HepG2 (cell line): Measurements from ENCODE around the gene EPHA3. TPM values are rescaled to one million over a fixed set of nuclear protein-coding genes. Genes with fewer than 3 reads are reported as not detected.
A peak's percentile ranks its signal among the peaks of the same experiment; 100 is the strongest.

Experiments
- ATAC-seq: fragments of 200-7000 bp; cut with Tn5 transposase; 3 replicates; pipeline ENCODE4 v1.9.1; 2020; ENCODE audit warnings: mild to moderate bottlenecking, moderate library complexity
- BruUV-seq: library from RNA; stranded (reverse); fragments of 400-500 nt; replicated peaks from 2 replicates; lab custom pipeline; 2021; lab: Mats Ljungman, UMichigan
- CTCF ChIA-PET: fragments of 300-600 bp; formaldehyde crosslinking; extraction: SDS; loops from one replicate; lab custom pipeline; 2021; ENCODE audit warnings: low total read pairs, inconsistent platforms, low intra/inter-chr PET ratio; lab: Yijun Ruan, JAX
- POLR2A ChIA-PET: fragments of 350-600 bp; sonication (Branson Sonifier 250); formaldehyde crosslinking; loops from one replicate; lab custom pipeline; 2020; ENCODE audit warnings: antibody characterized with exemption, inconsistent platforms; lab: Yijun Ruan, JAX
- DNase-seq: peaks from one replicate; pipeline ENCODE4 v3.0.0-alpha.2; 2015; ENCODE audit warnings: low spot score
- FAIRE-seq: peaks from 3 replicates; lab custom pipeline; 2011; peaks lifted over from hg19 to GRCh38; lab: Jason Lieb, UNC
- H2AFZ ChIP-seq: one replicate; pipeline ENCODE4 v1.6.1; 2011; ENCODE audit warnings: low read length, inconsistent platforms
- H3K27ac ChIP-seq: fragments of 300-600 bp; 3 replicates; pipeline ENCODE4 v1.8.0; 2011; ENCODE audit warnings: mixed run types, mild to moderate bottlenecking, mixed read lengths, low read length, inconsistent platforms; ENCODE audit not compliant: insufficient read depth; ENCODE audit errors: extremely low read length
- H3K27me3 ChIP-seq, 2 experiments: fragments of 200-600 bp in 1 of 2; 2 replicates in 1 of 2; 3 replicates in 1 of 2; pipeline versions ENCODE4 v1.6.0 to v1.8.0; 2011; ENCODE audit warnings: low read length in 2 of 2, mild to moderate bottlenecking in 2 of 2, moderate library complexity in 2 of 2, inconsistent platforms in 1 of 2; ENCODE audit not compliant: insufficient read depth in 2 of 2, control insufficient read depth in 1 of 2
- H3K36me3 ChIP-seq, 2 experiments: fragments of 200-600 bp in 1 of 2; replicated peaks in 1 of 2; 2 replicates in 1 of 2; 3 replicates in 1 of 2; pipeline versions ENCODE4 v1.5.1 to v1.8.0; 2011; ENCODE audit warnings: low read length in 2 of 2, inconsistent platforms in 1 of 2; ENCODE audit not compliant: insufficient read depth in 2 of 2, control insufficient read depth in 1 of 2
- H3K4me1 ChIP-seq: 2 replicates; pipeline ENCODE4 v1.5.1; 2012; ENCODE audit warnings: low read length, inconsistent platforms; ENCODE audit not compliant: insufficient read depth
- H3K4me2 ChIP-seq: 2 replicates; pipeline ENCODE4 v1.6.0; 2011; ENCODE audit warnings: low read depth, low read length, inconsistent platforms
- H3K4me3 ChIP-seq, 3 experiments: fragments of 200-600 bp in 1 of 3; sonication (generic), shearing (Covaris generic) in 1 of 3; replicated peaks in 1 of 3; 2 replicates each; pipeline ENCODE4 v1.5.1; 2011 to 2016; ENCODE audit warnings: low read length in 3 of 3, inconsistent platforms in 2 of 3, low read depth in 2 of 3, mild to moderate bottlenecking in 2 of 3, control low read depth in 1 of 3, mixed read lengths in 1 of 3; ENCODE audit not compliant: insufficient read depth in 1 of 3
- H3K79me2 ChIP-seq: one replicate; pipeline ENCODE4 v1.6.1; 2011; ENCODE audit warnings: low read length, inconsistent platforms; ENCODE audit not compliant: insufficient read depth
- H3K9ac ChIP-seq: 2 replicates; pipeline ENCODE4 v1.6.0; 2011; ENCODE audit warnings: mild to moderate bottlenecking, low read depth, low read length, inconsistent platforms; ENCODE audit not compliant: insufficient read depth
- H3K9me3 ChIP-seq: 2 replicates; pipeline ENCODE4 v1.5.1; 2012; ENCODE audit warnings: mild to moderate bottlenecking, low read length
- H4K20me1 ChIP-seq: 2 replicates; pipeline ENCODE4 v1.6.0; 2011; ENCODE audit warnings: inconsistent platforms, mild to moderate bottlenecking, low read length, moderate library complexity; ENCODE audit not compliant: insufficient read depth
- KDM5B ChIP-seq: sonication (generic); formaldehyde crosslinking; IDR thresholded peaks from 2 replicates; pipeline ENCODE4 v1.4.0; 2020; ENCODE audit warnings: missing genetic modification reagents, mild to moderate bottlenecking, borderline replicate concordance
- MAFG ChIP-seq: sonication (generic); formaldehyde crosslinking; IDR thresholded peaks from 2 replicates; pipeline ENCODE4 v1.5.1; 2020; ENCODE audit warnings: mild to moderate bottlenecking, missing genetic modification reagents
- MYC ChIP-seq: sonication (generic); formaldehyde crosslinking; IDR thresholded peaks from 2 replicates; pipeline ENCODE4 v1.9.0; 2021; ENCODE audit warnings: missing genetic modification reagents, borderline replicate concordance
- POGZ ChIP-seq: sonication (generic); formaldehyde crosslinking; IDR thresholded peaks from 2 replicates; pipeline ENCODE4 v1.4.0; 2020; ENCODE audit warnings: mild to moderate bottlenecking, missing genetic modification reagents
- RFXAP ChIP-seq: sonication (generic); formaldehyde crosslinking; IDR thresholded peaks from 2 replicates; pipeline ENCODE4 v1.4.0; 2020; ENCODE audit warnings: missing genetic modification reagents, borderline replicate concordance
- STAG1 ChIP-seq: sonication (generic); formaldehyde crosslinking; IDR thresholded peaks from 2 replicates; pipeline ENCODE4 v1.4.0; 2020; ENCODE audit warnings: missing genetic modification reagents
- TFDP2 ChIP-seq: sonication (generic); formaldehyde crosslinking; IDR thresholded peaks from 2 replicates; pipeline ENCODE4 v1.4.0; 2020; ENCODE audit warnings: missing genetic modification reagents
- ZBTB43 ChIP-seq: sonication (generic); formaldehyde crosslinking; conservative IDR thresholded peaks from 2 replicates; pipeline ENCODE4 v1.4.0; 2020; ENCODE audit warnings: missing genetic modification reagents
- ZNF138 ChIP-seq: sonication (generic); formaldehyde crosslinking; IDR thresholded peaks from 2 replicates; pipeline ENCODE4 v1.5.0; 2020; ENCODE audit warnings: mild to moderate bottlenecking, low read depth, missing genetic modification reagents
- ZNF275 ChIP-seq: sonication (generic); formaldehyde crosslinking; IDR thresholded peaks from 2 replicates; pipeline ENCODE4 v1.8.0; 2022; ENCODE audit warnings: missing genetic modification reagents, mild to moderate bottlenecking, inconsistent platforms, borderline replicate concordance
- ZNF574 ChIP-seq: sonication (generic); formaldehyde crosslinking; IDR thresholded peaks from 2 replicates; pipeline ENCODE4 v1.4.0; 2020; ENCODE audit warnings: missing genetic modification reagents
- ZNF776 ChIP-seq: sonication (generic); formaldehyde crosslinking; IDR thresholded peaks from 2 replicates; pipeline ENCODE4 v1.4.0; 2020; ENCODE audit warnings: mild to moderate bottlenecking, missing genetic modification reagents
- WGBS: methylation state at CpG from one replicate; pipeline ENCODE4 v1.1.6; 2017; ENCODE audit warnings: low lambda C conversion rate; 5-methylcytosine and 5-hydroxymethylcytosine counted together
- in situ Hi-C: cut with HindIII; loops from 2 replicates; pipeline ENCODE4 v1.10.0; 2017; ENCODE audit warnings: low pct_unique_long_range_greater_than_20kb; ENCODE audit not compliant: extremely low pct_ligation_motif_present
- intact Hi-C: fragments of 100-400 bp; cut with micrococcal nuclease; formaldehyde crosslinking; loops from one replicate; pipeline ENCODE4 v1.10.0; 2022; ENCODE audit not compliant: unreplicated experiment
- polyA plus RNA-seq, 8 experiments: library from polyadenylated mRNA; depleted of rRNA in 3 of 8; stranded (reverse) in 7 of 8; unstranded in 1 of 8; fragments of >200 nt; fragmentation: Illumina TruSeq in 4 of 8; extraction: Trizol in 4 of 8; gene quantifications; 2 replicates each; pipeline versions ENCODE4 v1.2.1 to v1.2.3, GENCODE V29; 2011 to 2016; ENCODE audit warnings: low read depth in 4 of 8, missing spikeins in 1 of 8, mixed read lengths in 1 of 8; ENCODE audit not compliant: insufficient read depth in 1 of 8
- total RNA-seq, 5 experiments: library from RNA; depleted of rRNA; stranded (reverse); fragments of >200 nt; fragmentation: Illumina TruSeq; extraction: Trizol; gene quantifications; 2 replicates each; pipeline ENCODE4 v1.2.3, GENCODE V29; 2016; ENCODE audit warnings: low read depth in 1 of 5

EPHA3 gene
- total and polyA plus RNA-seq, 2 of the 13 experiments (the other 11 are each of a cell fraction or from before 2014, with no cell fraction given), result 0.01 TPM; not detected in 1

GRCh38 chr3:89113893-89114840, 6.7 kb downstream of the EPHA3 start:
- DNase-seq (peak; percentile 20), ATAC-seq (peak; percentile 100), FAIRE-seq (peak; percentile 8)
- in situ Hi-C loops, result loop anchor here (5.0 kb wide), 1 partner anchor 912 kb away; no protein-coding TSS in a partner anchor
- Histone ChIP-seq H3K9ac (no peak overlapping the region), H3K4me1 (peaks cover 7% of the 10 kb centered on the region; the same call in 1 of the 2 replicates), H2AFZ (no peak overlapping the region), H3K27ac (no peak overlapping the region), H3K79me2 (no peaks in the 10 kb centered on the region), H3K4me3 (peak overlapping the region; percentile 23 to 70 (median 34); a peak in 4 of 6 replicates), H3K36me3 (no peaks in the 10 kb centered on the region), H3K4me2 (peak overlapping the region; percentile 76), H4K20me1 (no peaks in the 10 kb centered on the region), H3K9me3 (no peaks in the 10 kb centered on the region), H3K27me3 (no peaks in the 10 kb centered on the region; a peak in 1 of 5 replicates)
- POLR2A ChIA-PET, result no interaction called here
- CTCF ChIA-PET, result interaction anchor here (1.0 to 1.5 kb wide), 2 partner anchors 895 to 910 kb away, joined by 5 to 7 read pairs; no protein-coding TSS in a partner anchor
- intact Hi-C loops, result loop anchor here (1.0 kb wide), 2 partner anchors 895 to 911 kb away; no protein-coding TSS in a partner anchor
- WGBS, result 5% methylated on average over 13 of the region's 42 CpGs
- no TSS peak for BruUV-seq
- TF ChIP-seq STAG1 (CRISPR knock-in tag) (peak; percentile 68), ZNF138 (CRISPR knock-in tag) (no peak), MYC (CRISPR knock-in tag) (peak; percentile 47; the same call in 1 of the 2 replicates), RFXAP (peak; percentile 47; the same call in 1 of the 2 replicates), KDM5B (CRISPR knock-in tag) (0 out of 2 replicates have a peak, but pooled peaks have one; percentile 31), TFDP2 (peak; percentile 60; the same call in 1 of the 2 replicates), MAFG (CRISPR knock-in tag) (no peak), ZNF574 (CRISPR knock-in tag) (0 out of 2 replicates have a peak, but pooled peaks have one; percentile 39), ZNF776 (CRISPR knock-in tag) (0 out of 2 replicates have a peak, but pooled peaks have one; percentile 22), ZNF275 (CRISPR knock-in tag) (0 out of 2 replicates have a peak, but pooled peaks have one; percentile 29), ZBTB43 (CRISPR knock-in tag) (0 out of 2 replicates have a peak, but pooled peaks have one; percentile 40), POGZ (CRISPR knock-in tag) (peak; percentile 34; the same call in 1 of the 2 replicates)
